GM18499 (cell line): ENCODE data around the gene CFAP77.
"Not testable (repeated sequence)": the region's sequence is repeated elsewhere in the genome, so short reads cannot be mapped to it uniquely, and the experiment has no call there.

Experiments used
- ATAC-seq: cut with Tn5 transposase; IDR thresholded peaks from one replicate; pipeline ENCODE4 v1.9.1; 2021; ENCODE audit warnings: moderate number of reproducible peaks; ENCODE audit not compliant: insufficient read depth, unreplicated experiment

The CFAP77 gene

DNA sequence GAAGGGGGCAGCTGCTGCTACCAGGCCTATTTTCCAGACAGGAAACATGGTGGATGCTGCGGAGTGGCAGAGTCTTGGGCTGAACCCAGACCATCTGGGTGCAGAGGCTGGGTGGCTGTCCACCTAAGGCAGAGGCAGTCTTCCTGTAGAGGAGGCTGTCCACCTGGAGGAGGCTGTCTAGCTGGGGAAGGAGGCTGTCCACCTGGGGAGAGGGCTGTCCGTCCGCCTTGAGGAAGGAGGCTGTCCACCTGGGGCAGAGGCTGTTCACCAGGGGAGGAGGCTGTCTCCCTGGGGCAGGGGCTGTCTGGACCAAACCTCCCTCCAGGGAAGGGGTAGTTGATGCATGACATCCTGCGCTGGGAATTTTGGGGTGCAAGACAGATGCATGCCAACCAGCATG lies 133.2 kb downstream of the CFAP77 start:
- ATAC-seq, result no peak

DNA sequence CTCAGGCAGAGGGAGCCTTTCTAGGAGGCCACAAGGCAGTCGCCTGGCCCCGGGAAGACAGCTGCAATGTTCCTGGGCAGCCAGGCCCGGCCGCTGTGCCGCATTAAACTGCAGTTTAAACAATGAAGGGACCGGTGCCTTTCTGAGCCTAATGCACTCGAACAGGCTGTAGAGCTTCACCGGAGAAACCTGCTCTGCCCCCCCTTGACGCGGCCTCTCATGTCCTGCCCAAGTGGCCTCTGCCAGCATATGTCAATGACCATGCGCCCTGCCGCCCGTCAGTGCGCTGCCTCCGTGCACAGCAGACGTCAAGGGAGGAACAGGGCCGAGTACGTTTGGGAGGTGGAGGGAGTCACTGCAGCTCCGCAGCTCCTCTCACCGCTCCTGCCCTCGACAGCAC lies 133.9 kb downstream of the CFAP77 start:
- no peak for ATAC-seq

DNA sequence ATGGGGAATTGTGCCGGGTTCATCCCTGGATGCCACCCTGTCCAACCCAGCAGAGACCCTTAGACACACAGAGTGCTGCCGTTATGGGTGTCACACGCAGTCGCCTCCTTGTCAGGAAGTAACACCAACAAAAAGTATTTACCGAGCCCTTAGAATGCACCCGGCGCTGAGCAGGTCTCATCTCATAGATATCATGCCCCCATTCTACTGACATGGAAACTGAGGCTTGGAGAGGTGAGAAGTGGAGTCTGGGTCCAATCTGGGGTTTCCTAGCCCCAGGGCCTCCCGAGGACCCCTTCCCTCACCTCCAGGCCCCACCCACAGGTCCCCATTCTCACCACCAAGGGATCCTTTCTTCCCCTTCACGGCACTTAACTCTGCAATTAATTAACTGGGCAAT lies 135.6 kb downstream of the CFAP77 start:
- no peak for ATAC-seq

DNA sequence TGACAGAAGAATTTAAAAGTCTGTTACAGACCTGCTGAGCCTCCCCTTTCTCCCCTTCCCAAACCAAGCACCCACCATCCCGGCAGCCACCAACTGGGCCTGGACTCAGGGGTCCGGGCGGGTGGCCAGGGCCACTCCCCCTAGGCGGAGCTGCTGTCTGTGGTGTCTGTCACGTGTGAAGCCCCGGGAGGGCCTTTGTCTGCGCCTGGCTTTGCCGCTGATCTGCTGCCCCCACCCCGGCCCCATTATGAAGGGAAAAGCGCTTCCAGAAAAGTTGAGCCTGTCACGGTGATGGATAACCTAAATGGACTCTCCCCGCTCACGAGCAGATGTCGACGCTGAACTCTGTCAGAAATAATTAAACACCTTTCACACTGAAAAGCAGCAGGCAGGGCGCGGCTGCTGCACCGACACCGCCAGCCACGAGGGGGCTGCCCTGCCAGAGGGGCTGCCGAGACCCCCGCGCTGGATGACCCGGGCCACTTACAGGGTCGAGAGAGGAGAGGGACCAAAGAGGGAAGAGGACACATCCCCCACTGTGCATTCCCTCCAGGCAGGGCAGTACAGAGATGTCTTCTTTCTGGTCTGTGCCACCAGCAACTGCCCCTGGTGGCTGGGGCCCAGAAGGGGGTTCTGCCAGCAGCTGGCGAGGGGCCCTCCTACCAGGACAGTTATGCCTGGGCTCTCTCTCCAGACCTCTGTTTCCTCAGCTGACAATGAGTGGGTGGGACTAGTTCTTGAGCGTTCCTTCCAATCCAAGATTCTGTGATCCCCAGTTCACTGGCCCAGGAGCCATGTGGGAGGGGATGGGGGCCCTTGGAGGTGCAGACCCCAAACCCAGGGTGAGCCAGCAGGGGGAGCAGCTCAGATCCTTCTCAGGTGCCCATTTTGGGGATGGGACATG lies 136.4 kb downstream of the CFAP77 start:
- ATAC-seq, result no peak

DNA sequence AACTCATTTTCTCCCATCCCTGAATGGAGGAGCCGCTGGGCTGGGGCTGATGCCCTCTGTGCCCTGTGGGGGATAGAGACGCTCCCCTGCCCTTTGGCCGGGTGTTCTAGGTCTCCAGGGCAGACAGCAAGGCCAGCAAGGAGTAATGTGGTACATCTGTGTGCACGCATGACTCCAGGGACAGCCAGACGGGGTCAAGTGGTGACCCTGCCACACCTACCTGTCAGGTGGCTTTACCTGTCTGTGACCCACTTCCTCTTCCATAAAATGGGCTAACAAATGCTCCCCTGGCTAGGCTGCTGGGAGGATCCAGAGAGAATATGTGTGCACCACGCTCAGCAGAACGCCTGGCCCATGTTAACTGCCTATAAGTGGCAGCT lies 137.0 kb downstream of the CFAP77 start:
- ATAC-seq, result no peak

DNA sequence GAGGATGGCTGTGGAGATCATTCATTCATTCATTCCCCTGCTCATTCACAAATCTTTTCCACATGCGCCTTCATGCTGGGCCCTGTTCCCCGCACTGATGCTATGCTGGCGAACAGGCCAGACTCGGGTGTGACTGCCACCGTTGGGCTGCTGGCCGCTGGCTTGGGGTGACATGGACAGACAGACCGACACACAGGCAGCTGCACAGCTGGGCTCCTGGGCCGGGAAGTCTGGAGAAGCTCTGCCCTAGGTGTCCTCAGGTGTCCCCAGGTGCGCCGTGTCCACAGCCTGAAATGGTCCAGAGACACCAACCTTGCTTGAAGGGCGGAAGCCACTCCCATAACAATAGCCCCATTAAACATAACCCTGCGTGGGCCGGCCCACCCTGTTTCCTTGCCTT lies 137.4 kb downstream of the CFAP77 start:
- ATAC-seq, result no peak

DNA sequence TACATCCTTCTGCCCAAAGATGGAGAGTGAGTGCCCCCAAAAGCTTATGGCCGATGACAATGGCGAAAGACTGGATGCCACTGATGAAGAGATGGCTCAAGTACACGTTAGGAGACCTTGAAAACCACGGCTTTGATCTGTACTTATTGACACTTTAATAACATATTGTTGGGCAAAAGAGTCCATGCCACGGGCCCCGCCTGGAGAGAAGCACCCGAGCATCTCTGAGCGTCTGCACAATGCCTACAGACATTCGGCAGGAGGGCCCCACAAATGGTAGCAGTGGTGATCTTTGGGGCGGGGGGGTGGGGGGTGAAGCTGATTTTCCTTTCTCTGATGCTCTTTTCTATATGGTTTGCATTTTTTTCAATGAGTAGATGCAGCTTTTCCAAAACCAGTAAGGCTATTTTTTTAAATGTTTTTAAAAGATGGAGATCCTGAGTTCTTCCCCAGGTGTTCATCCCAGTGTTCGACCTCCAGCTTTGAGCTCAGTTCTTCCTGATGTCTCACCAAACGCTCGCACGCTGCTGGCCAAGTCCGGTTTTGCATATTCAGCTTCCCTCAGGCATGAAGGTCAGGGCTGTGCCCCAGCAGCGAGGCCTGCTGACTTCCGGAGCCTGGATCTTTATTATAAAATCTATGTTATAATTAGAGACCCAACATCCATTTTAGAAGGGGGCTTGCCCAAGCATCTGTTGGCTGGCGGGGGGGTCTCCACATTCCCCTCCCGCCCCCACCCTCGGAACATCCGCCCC lies 138.1 kb downstream of the CFAP77 start:
- no peak for ATAC-seq

DNA sequence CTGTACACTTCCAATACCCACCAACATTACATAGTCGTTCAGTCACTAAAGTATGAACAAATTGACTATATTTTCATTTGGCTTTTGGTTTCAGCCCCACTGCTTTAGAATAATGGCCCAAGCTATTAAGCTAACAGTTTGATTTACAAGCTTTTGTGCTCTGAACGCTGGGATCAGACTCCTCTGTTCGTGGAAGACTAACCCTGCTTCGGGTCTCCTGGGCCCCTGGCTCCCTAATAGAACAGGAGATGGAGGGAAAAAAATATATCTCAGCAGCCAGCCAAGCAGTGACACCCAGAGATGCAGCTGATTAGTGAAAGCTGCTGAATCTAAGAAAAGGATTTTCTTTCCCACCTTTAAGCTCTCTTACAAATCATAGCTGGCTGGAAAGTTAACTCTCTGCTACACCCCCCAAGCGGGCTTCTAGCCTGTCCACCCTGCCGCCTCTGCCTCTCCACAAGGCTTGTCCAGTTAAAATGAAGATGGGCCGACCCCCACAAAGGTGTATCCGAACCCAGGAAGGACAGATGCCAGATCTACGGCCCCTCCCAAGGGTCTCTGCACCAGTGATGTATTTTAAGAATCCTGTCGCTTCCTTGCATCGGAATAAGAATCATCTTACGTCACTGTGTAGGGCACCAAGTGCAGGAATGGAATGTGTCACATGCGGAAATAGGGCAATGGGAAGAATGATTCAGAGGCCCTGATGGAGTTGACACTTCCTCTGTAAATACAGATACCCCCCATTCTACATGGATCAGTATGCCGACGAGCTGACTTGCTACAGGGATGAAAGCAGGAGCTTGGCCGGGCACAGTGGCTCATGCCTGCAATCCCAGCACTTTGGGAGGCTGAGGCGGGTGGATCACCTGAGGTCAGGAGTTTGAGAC lies 139.0 kb downstream of the CFAP77 start:
- ATAC-seq, result no peak

DNA sequence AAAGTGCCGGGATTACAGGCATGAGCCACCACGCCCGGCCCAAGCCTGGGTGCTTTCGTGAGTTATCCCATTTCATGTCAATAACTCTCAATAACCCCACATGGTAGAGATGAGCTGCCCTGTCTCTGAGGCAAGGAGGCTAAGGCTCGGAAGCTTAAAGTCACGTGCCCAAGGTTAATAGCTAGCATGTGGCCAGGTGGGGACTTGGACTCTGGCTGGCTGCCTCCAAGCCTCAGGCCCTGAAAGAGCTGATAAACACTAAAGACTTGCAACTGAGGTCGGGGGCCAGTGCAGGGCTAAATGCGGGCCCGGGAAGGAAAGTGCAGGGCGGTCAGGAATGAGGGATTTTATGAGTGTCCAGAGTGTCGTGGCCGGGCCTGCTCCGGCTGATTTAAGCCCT lies 141.5 kb downstream of the CFAP77 start:
- ATAC-seq, result no peak

DNA sequence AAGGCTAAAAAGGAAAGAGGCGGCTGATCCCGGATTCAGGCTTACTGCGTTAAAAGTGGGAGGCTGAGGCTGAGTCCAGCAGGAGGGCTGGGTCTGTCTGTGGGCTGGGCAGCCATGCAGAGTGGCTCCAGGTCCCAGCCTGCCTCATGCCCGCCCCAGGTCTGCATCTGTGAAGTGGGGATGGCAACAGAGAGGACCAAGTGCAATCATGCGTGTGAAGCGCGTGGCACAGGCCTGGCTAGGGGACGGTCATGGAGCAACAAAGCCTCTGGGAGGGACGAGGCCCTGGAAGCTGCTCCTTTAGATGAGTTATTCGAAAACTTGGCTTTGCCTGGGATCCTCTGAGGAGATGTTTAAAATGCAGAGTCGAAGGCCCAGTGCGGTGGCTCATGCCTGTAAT lies 142.0 kb downstream of the CFAP77 start:
- no peak for ATAC-seq

DNA sequence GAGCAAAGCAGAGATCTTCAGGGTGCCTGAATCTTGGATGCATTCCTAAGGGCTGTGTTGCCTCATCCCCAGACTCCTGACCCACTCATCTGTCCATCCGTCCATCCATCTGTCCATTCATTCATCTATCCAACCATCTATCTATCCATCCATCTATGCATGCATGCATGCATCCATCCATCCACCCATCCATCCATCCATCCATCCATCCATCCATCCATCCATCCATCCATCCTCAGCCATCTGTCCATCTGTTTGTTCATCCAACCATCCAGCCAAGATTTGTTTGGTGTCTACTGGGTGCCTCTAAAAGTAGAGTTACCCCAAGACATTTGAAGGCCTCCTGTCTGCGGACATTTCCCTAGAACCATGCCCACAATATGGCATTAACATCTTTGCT lies 144.7 kb downstream of the CFAP77 start:
- no peak for ATAC-seq

DNA sequence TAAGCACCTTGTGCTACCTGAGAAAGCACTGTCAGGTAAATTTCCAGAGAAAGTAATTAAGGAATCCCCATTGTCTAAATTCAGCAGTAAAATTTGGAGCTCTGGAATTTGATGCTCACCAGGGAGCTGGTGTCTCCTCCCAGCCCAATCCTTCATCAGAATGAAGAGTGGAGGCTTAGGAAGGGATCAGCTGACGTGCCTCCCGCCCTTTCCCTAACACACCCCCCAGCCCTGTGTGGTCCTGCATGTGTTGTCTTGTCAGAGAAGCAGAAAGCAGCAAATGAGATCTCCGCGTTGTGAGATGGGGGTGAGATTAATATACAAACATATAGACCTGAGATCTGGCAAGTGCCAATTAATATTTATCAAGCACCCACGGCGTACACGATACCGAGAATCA lies 145.5 kb downstream of the CFAP77 start:
- ATAC-seq, result no peak

DNA sequence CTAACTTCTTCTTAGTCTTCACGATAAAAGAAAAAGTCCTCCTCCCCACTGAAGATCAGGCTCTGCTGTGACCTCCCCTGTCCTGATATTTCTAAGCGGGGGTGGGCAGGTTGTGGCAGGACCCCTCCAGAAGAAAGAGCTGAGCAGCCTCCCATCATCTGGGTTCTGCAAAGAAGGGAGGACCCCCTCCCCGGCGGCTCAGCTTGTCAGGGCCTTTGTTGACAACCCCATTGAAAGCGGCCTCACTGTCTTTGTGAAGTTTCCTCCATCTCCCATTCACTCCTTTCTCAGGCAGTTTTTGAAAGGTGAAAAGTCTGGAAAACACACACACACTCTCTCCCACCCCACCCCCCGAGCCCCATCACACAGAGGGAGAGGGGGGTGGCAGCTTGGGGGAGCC lies 146.2 kb downstream of the CFAP77 start:
- no peak for ATAC-seq

DNA sequence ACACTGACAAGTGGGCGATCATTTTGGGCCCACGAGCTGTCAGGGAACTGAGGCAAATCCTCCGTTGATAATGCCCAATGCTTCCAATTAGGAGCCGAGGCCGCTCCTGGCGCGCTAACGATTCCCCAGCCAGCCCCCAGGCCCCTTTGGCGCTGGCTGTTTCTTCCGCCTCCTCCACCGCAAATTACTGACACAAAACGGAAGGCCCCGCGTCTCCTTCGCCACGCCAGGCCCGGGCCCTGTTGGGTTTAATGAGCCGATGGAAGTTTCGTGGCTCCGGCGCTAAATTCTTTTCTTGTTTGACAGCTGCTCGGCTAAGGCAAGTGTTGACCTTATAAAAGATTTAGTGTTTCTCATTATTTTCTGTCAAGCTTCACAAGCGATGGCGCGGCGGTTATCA lies 146.7 kb downstream of the CFAP77 start:
- no peak for ATAC-seq

DNA sequence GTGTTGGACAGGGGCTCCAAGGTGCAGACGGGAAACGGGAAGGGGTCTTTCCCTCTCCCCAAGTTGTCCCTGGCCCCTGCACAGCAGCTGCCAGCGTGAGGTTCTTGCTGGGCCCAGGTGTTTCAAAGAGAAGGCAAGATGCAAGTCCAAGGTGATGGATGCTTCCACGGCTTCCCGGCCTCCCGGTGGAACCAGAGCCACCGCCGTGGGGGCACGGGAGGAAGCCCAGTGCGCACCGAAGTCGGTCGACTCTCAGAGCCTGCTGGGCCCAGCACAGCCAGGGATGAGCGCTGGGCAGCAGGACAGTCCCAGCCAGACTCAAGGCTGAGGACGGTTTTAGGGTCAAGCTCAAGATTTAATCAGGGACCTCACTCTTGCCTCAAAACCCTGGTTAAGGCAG lies 147.1 kb downstream of the CFAP77 start:
- no peak for ATAC-seq

DNA sequence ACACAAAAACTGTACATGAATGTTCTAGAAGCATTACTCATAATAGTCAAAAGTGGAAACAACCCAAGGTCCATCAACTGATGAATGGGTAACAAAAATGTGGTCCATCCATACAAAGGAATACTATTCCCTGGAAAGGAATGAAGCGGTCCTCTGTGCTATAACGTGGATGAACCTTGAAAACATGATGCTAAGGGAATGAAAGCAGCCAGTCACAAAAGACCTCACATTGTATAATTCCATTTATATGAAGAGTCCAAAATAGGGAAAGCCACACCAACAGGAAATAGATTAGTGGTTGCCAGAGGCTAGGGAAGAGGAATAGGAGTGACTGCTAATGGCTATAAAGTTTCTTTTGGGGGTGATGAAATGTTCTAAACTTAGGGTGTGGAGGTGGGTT lies 149.7 kb downstream of the CFAP77 start:
- no peak for ATAC-seq

DNA sequence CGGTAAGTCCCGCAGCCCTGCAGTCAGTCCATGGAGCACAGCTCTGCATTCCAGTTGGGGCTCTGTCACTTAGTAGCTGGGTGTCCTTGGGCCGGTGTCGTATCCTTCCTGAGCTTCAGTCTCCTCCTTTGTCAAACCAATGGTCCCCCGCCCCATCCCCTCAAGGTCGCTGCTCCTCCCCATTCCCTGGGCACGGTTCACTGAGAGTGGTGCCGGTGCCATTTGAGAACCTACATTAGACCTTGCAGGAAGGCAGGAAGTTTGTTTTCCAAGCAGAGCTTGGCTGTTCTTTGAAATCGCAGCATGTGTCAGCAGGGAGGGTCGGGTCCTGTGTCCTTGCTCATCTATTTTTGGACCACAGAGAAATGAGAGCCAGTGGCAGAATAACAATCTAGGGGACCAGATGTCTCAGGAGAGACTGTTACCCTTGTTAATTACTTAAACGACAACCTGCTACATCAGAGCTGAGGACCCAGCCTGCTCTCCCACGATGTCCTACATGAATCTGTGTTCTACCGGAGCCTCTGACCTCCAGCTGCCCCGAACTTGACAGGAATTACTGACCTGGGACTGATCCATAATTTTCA lies 150.7 kb downstream of the CFAP77 start:
- no peak for ATAC-seq

DNA sequence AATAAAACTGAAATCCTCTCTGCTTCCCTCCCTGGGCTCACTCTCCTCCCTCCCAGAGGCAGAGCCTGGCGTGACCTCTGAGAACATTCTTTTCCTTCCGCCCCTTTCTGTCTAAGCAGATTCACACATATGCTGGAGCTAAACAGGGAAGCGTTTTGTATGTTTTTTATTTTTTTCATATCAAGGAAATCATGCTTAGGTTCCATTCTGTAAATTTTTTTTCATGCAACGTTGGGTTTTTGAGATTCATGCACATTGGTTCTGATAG lies 152.2 kb downstream of the CFAP77 start:
- no peak for ATAC-seq

DNA sequence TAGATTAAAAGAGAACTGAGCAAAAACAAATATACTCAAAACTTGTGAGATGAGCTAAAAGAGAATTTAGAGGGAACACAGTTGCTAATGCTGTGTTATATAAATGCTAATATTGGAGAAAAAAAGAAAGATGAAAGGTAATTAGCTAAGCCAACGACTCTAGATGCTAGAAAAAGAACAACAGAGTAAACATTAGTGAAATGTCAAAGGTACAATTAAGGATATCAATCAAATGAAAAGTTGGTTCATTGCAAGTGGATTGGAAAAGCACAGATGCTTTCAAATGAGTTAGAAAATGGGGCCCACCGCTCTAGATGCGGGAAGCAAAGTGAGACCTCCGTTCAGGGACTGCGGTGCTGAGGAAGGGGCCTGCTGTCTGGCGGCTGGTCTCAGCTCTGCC lies 154.5 kb downstream of the CFAP77 start:
- ATAC-seq, result no peak

DNA sequence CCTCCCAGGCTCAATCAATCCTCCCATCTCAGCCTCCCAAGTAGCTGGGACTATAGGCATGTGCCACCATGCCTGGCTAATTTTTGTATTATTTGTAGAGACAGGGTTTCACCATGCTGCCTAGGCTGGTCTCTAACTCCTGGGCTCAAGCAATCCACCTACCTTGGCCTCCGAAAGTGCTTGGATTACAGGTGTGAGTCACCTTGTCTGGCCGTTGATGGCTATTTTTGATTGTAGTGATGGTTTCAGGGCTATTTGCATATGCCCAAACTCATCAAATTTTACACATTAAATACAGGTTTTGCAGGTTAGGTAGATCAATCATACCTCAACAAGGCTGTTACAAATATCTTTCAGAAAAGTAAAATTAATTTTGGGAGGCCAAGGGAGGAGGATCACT lies 158.8 kb downstream of the CFAP77 start:
- ATAC-seq, result not testable (repeated sequence)
